ENCODE data around the gene DPY19L2.

Gene DPY19L2

DNA sequence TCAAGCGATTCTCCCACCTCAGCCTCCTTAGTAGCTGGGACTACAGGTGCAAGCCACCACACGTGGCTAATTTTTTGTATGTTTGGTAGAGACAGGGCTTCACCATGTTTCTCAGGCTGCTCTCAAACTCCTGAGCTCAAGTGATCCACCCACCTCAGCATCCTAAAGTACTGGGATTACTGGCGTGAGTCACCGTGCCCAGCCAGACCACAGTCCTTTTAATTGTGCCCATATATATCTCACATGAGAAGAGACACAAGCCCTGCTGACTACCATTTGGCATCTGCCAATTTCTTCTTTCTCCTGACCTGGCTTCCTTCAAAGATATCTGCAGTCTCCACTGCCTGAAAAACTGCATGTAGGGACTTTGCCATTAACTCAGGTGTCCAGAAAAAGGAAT is 142.5 kb downstream of the DPY19L2 start:
- no peak for DNase-seq (ENCODE audit: low spot score)

DNA sequence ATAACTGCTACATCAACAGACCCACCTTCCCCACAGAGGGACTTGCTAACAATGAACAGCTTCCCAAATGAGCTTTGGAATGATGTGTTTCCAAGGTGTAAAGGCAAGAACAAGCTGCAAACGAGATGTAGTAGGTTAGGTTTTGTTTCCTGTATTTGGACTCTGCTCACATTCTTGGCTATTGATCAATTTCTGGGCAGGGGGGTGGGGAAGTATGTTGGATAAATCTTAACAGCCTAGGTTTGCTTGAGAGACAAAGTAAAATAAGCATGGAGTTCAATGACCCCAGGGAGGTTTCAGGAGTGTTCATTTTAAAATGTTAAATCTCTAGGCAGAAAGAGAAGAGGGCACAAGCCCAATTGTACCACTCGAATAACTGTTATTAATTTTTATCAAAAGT is 146.6 kb downstream of the DPY19L2 start:
- DNase-seq (ENCODE audit: low spot score), result no peak

All from hepatic stellate cell (primary cell).